NT2/D1 (cell line): Measurements from ENCODE around the gene SLFN12L.
"Not testable (repeated sequence)": the region's sequence is repeated elsewhere in the genome, so short reads cannot be mapped to it uniquely, and the experiment has no call there.

ENCODE experiments used
- DNase-seq: peaks from one replicate; pipeline ENCODE4 v3.0.0-alpha.2; 2011; ENCODE audit warnings: low read depth, low spot score
- H3K27me3 ChIP-seq: 2 replicates; pipeline ENCODE4 v1.6.0; 2011; ENCODE audit warnings: mild to moderate bottlenecking; ENCODE audit not compliant: insufficient read length, insufficient read depth
- H3K36me3 ChIP-seq: 2 replicates; pipeline ENCODE4 v1.6.1; 2011; ENCODE audit warnings: mild to moderate bottlenecking, low read length, mixed read lengths; ENCODE audit not compliant: insufficient read depth, insufficient read length
- H3K4me1 ChIP-seq: 2 replicates; pipeline ENCODE4 v1.5.1; 2011; ENCODE audit not compliant: insufficient read depth, insufficient read length
- H3K4me3 ChIP-seq: 2 replicates; pipeline ENCODE4 v1.5.1; 2011; ENCODE audit warnings: low read depth; ENCODE audit not compliant: insufficient read length
- H3K9ac ChIP-seq: 2 replicates; pipeline ENCODE4 v1.6.0; 2011; ENCODE audit warnings: low read depth; ENCODE audit not compliant: insufficient read length
- H3K9me3 ChIP-seq: 2 replicates; pipeline ENCODE4 v1.5.1; 2011; ENCODE audit warnings: mild to moderate bottlenecking, low read length; ENCODE audit not compliant: insufficient read depth
- SUZ12 ChIP-seq: IDR thresholded peaks from 2 replicates; pipeline ENCODE4 v1.6.1; 2011; ENCODE audit not compliant: insufficient read length, insufficient read depth; ENCODE audit errors: extremely low read depth
- YY1 ChIP-seq: IDR thresholded peaks from 2 replicates; pipeline ENCODE4 v1.6.1; 2011; ENCODE audit not compliant: insufficient read length, insufficient read depth
- ZNF274 ChIP-seq: IDR thresholded peaks from 2 replicates; pipeline ENCODE4 v1.6.1; 2011; ENCODE audit warnings: mild to moderate bottlenecking, low read depth, low read length

SLFN12L gene

DNA sequence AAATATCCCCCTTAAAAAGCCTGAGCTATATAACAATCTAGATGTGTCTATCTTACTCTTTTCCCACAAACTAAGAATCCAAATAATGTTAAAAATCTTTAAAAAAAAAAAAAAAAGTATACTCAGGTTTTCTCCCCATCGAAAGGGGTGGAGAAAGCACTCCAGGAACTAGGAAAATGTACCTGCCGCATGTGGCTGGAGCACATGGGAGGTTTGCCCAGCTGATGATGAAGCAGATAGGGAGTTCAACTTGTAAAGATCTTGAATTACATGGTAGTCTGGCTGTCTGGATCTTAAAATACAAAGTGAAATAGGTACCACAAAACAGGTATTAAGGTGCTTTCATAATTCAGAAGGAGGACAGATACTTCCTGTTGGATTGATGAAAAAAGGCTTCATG, 31.9 kb upstream of the SLFN12L start:
- H3K36me3 ChIP-seq: peaks cover 4% of the 10 kb centered on the region
- DNase-seq: no peak
- TF ChIP-seq ZNF274 (no peak), SUZ12 (no peak), YY1 (no peak)
- H3K4me1 ChIP-seq: no peaks in the 10 kb centered on the region
- H3K27me3 ChIP-seq: no peaks in the 10 kb centered on the region
- no peaks in the 10 kb centered on the region for H3K9me3 ChIP-seq
- H3K9ac ChIP-seq: no peak overlapping the region
- H3K4me3 ChIP-seq: peak overlapping the region; percentile 92

GRCh38 chr17:35568561-35568960, 31.1 kb upstream of the SLFN12L start:
- H3K4me3 ChIP-seq: peak overlapping the region; percentile 92
- H3K36me3 ChIP-seq: no peaks in the 10 kb centered on the region
- no peak for DNase-seq
- peak overlapping the region; percentile 83 for H3K9ac ChIP-seq
- TF ChIP-seq YY1 (no peak), ZNF274 (no peak), SUZ12 (no peak)
- H3K4me1 ChIP-seq: no peaks in the 10 kb centered on the region
- H3K27me3 ChIP-seq: no peaks in the 10 kb centered on the region
- no peaks in the 10 kb centered on the region for H3K9me3 ChIP-seq

- Histone ChIP-seq H3K9me3 (no peaks in the 10 kb centered on the region), H3K4me1 (no peaks in the 10 kb centered on the region), H3K36me3 (no peaks in the 10 kb centered on the region), H3K9ac (no peak overlapping the region), H3K4me3 (peak overlapping the region; percentile 18), H3K27me3 (no peaks in the 10 kb centered on the region)
- TF ChIP-seq YY1: no peak
- TF ChIP-seq SUZ12: no peak
- DNase-seq: no peak
Observed at GRCh38 chr17:35566968-35567367, 29.5 kb upstream of the SLFN12L start.

- DNase-seq, H3K9me3 ChIP-seq, H3K4me1 ChIP-seq, H3K4me3 ChIP-seq, H3K9ac ChIP-seq, H3K36me3 ChIP-seq, H3K27me3 ChIP-seq: not testable (repeated sequence)
Observed at GRCh38 chr17:35563181-35563580, 25.7 kb upstream of the SLFN12L start.

- no peak within 1 kb of the TSS for H3K9ac ChIP-seq
- H3K4me3 ChIP-seq: no peak within 1 kb of the TSS
- no peak for DNase-seq
- H3K4me1 ChIP-seq: no peaks in the 10 kb centered on the region
- TF ChIP-seq ZNF274 (no peak), SUZ12 (no peak), YY1 (no peak)
- no peaks in the 10 kb centered on the region for H3K36me3 ChIP-seq
- no peaks in the 10 kb centered on the region for H3K9me3 ChIP-seq
- H3K27me3 ChIP-seq: no peaks in the 10 kb centered on the region
Observed at GRCh38 chr17:35560703-35561102, 23.2 kb upstream of the SLFN12L start, which contains the start of gene SLFN14. Gene SLFN14, minus strand, starts transcription at chr17:35560819. Its CDS starts 2,757 bp downstream, at chr17:35558062.

DNA sequence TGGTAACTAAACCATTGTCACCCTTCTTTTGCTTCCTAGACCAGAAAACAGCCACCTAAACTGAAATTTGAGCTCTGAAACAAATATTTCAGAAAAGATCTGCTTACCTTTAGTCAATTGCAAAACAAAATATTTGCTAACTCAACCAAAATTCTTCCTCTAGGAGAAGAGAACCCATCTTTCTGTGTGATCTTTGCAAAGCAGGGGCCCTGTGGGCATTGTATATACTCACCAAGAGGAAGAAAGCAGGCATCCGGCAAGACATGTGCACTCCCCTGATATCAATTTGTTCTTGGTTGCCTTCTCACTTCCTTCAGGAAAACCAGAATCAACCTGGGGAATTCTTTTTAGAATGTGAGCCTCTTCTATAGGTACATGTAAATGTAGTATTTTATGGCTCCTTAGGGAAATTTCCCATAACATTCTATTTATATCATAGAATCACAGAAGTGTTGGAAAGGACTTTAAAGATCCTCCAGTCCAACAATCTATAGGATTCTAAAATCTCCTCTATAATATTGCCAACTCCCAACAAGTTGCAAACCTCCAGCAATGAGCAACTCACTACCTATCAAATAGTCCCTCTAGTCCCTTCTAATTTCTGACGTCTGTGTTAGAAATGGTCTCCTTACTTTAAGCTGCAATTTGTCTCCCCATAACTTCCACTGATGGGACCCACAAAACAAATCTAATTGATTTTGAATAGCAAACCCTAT, 22.2 kb upstream of the SLFN12L start:
- Histone ChIP-seq H3K4me3 (no peak overlapping the region), H3K9me3 (no peaks in the 10 kb centered on the region), H3K27me3 (no peaks in the 10 kb centered on the region), H3K4me1 (no peaks in the 10 kb centered on the region), H3K36me3 (no peaks in the 10 kb centered on the region), H3K9ac (no peak overlapping the region)
- TF ChIP-seq YY1 (no peak), SUZ12 (no peak), ZNF274 (no peak)
- DNase-seq: no peak

GRCh38 chr17:35557353-35557752, 19.9 kb upstream of the SLFN12L start:
- no peaks in the 10 kb centered on the region for H3K27me3 ChIP-seq
- H3K4me1 ChIP-seq: no peaks in the 10 kb centered on the region
- H3K36me3 ChIP-seq: no peaks in the 10 kb centered on the region
- H3K9me3 ChIP-seq: no peaks in the 10 kb centered on the region
- TF ChIP-seq YY1 (no peak), ZNF274 (no peak), SUZ12 (no peak)
- H3K9ac ChIP-seq: no peak overlapping the region
- no peak overlapping the region for H3K4me3 ChIP-seq
- DNase-seq: no peak

DNA sequence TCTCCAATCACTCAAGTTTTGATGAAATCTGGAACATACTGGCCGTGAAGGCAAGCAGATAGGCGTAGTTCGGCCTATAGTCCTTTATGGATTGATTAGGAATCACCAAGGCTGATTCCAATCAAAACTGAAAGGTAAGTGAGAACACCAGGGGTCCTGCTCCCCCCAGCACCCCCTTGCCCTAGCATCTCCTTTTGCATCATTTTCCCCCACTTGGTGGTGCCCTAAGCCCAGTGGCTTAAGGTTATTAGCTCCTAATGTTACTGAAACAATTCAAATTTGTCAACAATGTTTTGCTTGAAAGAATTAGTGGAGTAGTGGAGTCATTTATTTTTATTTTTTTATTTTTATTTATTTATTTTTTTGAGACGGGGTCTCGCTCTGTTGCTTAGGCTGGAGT, 18.2 kb upstream of the SLFN12L start:
- Histone ChIP-seq H3K36me3 (no peaks in the 10 kb centered on the region), H3K4me3 (no peak overlapping the region), H3K9ac (no peak overlapping the region), H3K9me3 (no peaks in the 10 kb centered on the region), H3K4me1 (no peaks in the 10 kb centered on the region), H3K27me3 (no peaks in the 10 kb centered on the region)
- DNase-seq: no peak
- TF ChIP-seq ZNF274 (no peak), SUZ12 (no peak), YY1 (no peak)
